HepG2 (cell line): Measurements from ENCODE around the gene RCE1. TPM values are rescaled to one million over a fixed set of nuclear protein-coding genes. Genes with fewer than 3 reads are reported as not detected.
A peak's percentile ranks its signal among the peaks of the same experiment; 100 is the strongest.

Source experiments
- ATAC-seq: fragments of 200-7000 bp; cut with Tn5 transposase; 3 replicates; pipeline ENCODE4 v1.9.1; 2020; ENCODE audit warnings: mild to moderate bottlenecking, moderate library complexity
- BruUV-seq: library from RNA; stranded (reverse); fragments of 400-500 nt; replicated peaks from 2 replicates; lab custom pipeline; 2021; lab: Mats Ljungman, UMichigan
- CTCF ChIA-PET: fragments of 300-600 bp; formaldehyde crosslinking; extraction: SDS; loops from one replicate; lab custom pipeline; 2021; ENCODE audit warnings: low total read pairs, inconsistent platforms, low intra/inter-chr PET ratio; lab: Yijun Ruan, JAX
- POLR2A ChIA-PET: fragments of 350-600 bp; sonication (Branson Sonifier 250); formaldehyde crosslinking; loops from one replicate; lab custom pipeline; 2020; ENCODE audit warnings: antibody characterized with exemption, inconsistent platforms; lab: Yijun Ruan, JAX
- DNase-seq: peaks from one replicate; pipeline ENCODE4 v3.0.0-alpha.2; 2015; ENCODE audit warnings: low spot score
- FAIRE-seq: peaks from 3 replicates; lab custom pipeline; 2011; peaks lifted over from hg19 to GRCh38; lab: Jason Lieb, UNC
- H2AFZ ChIP-seq: one replicate; pipeline ENCODE4 v1.6.1; 2011; ENCODE audit warnings: low read length, inconsistent platforms
- H3K27ac ChIP-seq: fragments of 300-600 bp; 3 replicates; pipeline ENCODE4 v1.8.0; 2011; ENCODE audit warnings: mixed run types, mild to moderate bottlenecking, mixed read lengths, low read length, inconsistent platforms; ENCODE audit not compliant: insufficient read depth; ENCODE audit errors: extremely low read length
- H3K27me3 ChIP-seq, 2 experiments: fragments of 200-600 bp in 1 of 2; 2 replicates in 1 of 2; 3 replicates in 1 of 2; pipeline versions ENCODE4 v1.6.0 to v1.8.0; 2011; ENCODE audit warnings: low read length in 2 of 2, mild to moderate bottlenecking in 2 of 2, moderate library complexity in 2 of 2, inconsistent platforms in 1 of 2; ENCODE audit not compliant: insufficient read depth in 2 of 2, control insufficient read depth in 1 of 2
- H3K36me3 ChIP-seq, 2 experiments: fragments of 200-600 bp in 1 of 2; replicated peaks in 1 of 2; 2 replicates in 1 of 2; 3 replicates in 1 of 2; pipeline versions ENCODE4 v1.5.1 to v1.8.0; 2011; ENCODE audit warnings: low read length in 2 of 2, inconsistent platforms in 1 of 2; ENCODE audit not compliant: insufficient read depth in 2 of 2, control insufficient read depth in 1 of 2
- H3K4me1 ChIP-seq: 2 replicates; pipeline ENCODE4 v1.5.1; 2012; ENCODE audit warnings: low read length, inconsistent platforms; ENCODE audit not compliant: insufficient read depth
- H3K4me2 ChIP-seq: 2 replicates; pipeline ENCODE4 v1.6.0; 2011; ENCODE audit warnings: low read depth, low read length, inconsistent platforms
- H3K4me3 ChIP-seq, 3 experiments: fragments of 200-600 bp in 1 of 3; sonication (generic), shearing (Covaris generic) in 1 of 3; replicated peaks in 1 of 3; 2 replicates each; pipeline ENCODE4 v1.5.1; 2011 to 2016; ENCODE audit warnings: low read length in 3 of 3, inconsistent platforms in 2 of 3, low read depth in 2 of 3, mild to moderate bottlenecking in 2 of 3, control low read depth in 1 of 3, mixed read lengths in 1 of 3; ENCODE audit not compliant: insufficient read depth in 1 of 3
- H3K79me2 ChIP-seq: one replicate; pipeline ENCODE4 v1.6.1; 2011; ENCODE audit warnings: low read length, inconsistent platforms; ENCODE audit not compliant: insufficient read depth
- H3K9ac ChIP-seq: 2 replicates; pipeline ENCODE4 v1.6.0; 2011; ENCODE audit warnings: mild to moderate bottlenecking, low read depth, low read length, inconsistent platforms; ENCODE audit not compliant: insufficient read depth
- H3K9me3 ChIP-seq: 2 replicates; pipeline ENCODE4 v1.5.1; 2012; ENCODE audit warnings: mild to moderate bottlenecking, low read length
- H4K20me1 ChIP-seq: 2 replicates; pipeline ENCODE4 v1.6.0; 2011; ENCODE audit warnings: inconsistent platforms, mild to moderate bottlenecking, low read length, moderate library complexity; ENCODE audit not compliant: insufficient read depth
- AGO2 ChIP-seq: fragments of 200-400 bp; formaldehyde crosslinking; optimal IDR thresholded peaks from 2 replicates; pipeline ENCODE3; 2017; ENCODE audit warnings: mild to moderate bottlenecking, low read depth, low read length, moderate library complexity
- MIXL1 ChIP-seq: IDR thresholded peaks from 2 replicates; pipeline ENCODE4 v1.6.1; 2016
- PHF20 ChIP-seq: sonication (generic); formaldehyde crosslinking; IDR thresholded peaks from 2 replicates; pipeline ENCODE4 v1.5.0; 2020; ENCODE audit warnings: mild to moderate bottlenecking, missing genetic modification reagents
- PPARG ChIP-seq: conservative IDR thresholded peaks from 2 replicates; pipeline ENCODE4 v1.6.1; 2016; ENCODE audit warnings: missing biosample characterization, missing genetic modification reagents
- ZNF124 ChIP-seq: sonication (generic); formaldehyde crosslinking; IDR thresholded peaks from 2 replicates; pipeline ENCODE4 v1.4.0; 2020; ENCODE audit warnings: missing genetic modification reagents
- ZNF597 ChIP-seq: sonication (generic); formaldehyde crosslinking; IDR thresholded peaks from 2 replicates; pipeline ENCODE4 v1.5.0; 2020; ENCODE audit warnings: missing genetic modification reagents
- WGBS: methylation state at CpG from one replicate; pipeline ENCODE4 v1.1.6; 2017; ENCODE audit warnings: low lambda C conversion rate; 5-methylcytosine and 5-hydroxymethylcytosine counted together
- in situ Hi-C: cut with HindIII; loops from 2 replicates; pipeline ENCODE4 v1.10.0; 2017; ENCODE audit warnings: low pct_unique_long_range_greater_than_20kb; ENCODE audit not compliant: extremely low pct_ligation_motif_present
- intact Hi-C: fragments of 100-400 bp; cut with micrococcal nuclease; formaldehyde crosslinking; loops from one replicate; pipeline ENCODE4 v1.10.0; 2022; ENCODE audit not compliant: unreplicated experiment
- polyA plus RNA-seq, 8 experiments: library from polyadenylated mRNA; depleted of rRNA in 3 of 8; stranded (reverse) in 7 of 8; unstranded in 1 of 8; fragments of >200 nt; fragmentation: Illumina TruSeq in 4 of 8; extraction: Trizol in 4 of 8; gene quantifications; 2 replicates each; pipeline versions ENCODE4 v1.2.1 to v1.2.3, GENCODE V29; 2011 to 2016; ENCODE audit warnings: low read depth in 4 of 8, missing spikeins in 1 of 8, mixed read lengths in 1 of 8; ENCODE audit not compliant: insufficient read depth in 1 of 8
- total RNA-seq, 5 experiments: library from RNA; depleted of rRNA; stranded (reverse); fragments of >200 nt; fragmentation: Illumina TruSeq; extraction: Trizol; gene quantifications; 2 replicates each; pipeline ENCODE4 v1.2.3, GENCODE V29; 2016; ENCODE audit warnings: low read depth in 1 of 5

Gene RCE1
- total and polyA plus RNA-seq, 2 of the 13 experiments (the other 11 are each of a cell fraction or from before 2014, with no cell fraction given) = 22.2 to 22.4 TPM

DNA sequence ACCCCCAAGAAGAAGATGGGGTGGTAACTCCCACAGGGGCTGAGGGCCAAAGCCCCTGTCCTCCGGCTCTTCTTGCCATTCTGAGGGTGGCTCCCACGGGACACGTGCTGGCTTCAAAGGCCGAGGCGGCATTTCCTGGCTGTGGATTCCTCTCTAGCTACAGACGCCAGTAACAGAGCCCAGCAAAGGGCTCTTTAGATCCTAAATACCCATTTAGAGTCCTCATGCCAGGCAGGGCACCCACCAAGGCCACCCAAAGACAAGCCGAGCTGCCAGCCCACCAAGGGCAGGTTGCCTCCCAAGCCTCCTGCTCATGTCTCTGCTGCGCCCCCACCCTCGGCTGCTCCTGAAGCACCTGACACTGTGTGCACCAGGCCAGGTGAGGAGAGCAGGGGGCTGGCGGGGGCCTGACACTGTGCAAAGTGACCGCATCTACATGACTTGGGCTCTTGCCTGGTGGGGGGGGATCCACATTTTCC, 19.4 kb downstream of the RCE1 start:
- no peak overlapping the region for H3K27ac ChIP-seq
- H3K9ac ChIP-seq = no peak overlapping the region
- H3K9me3 ChIP-seq = no peaks in the 10 kb centered on the region
- WGBS = 94% methylated on average over 9 of the region's 11 CpGs
- no TSS peak for BruUV-seq
- POLR2A ChIA-PET = no interaction called here
- ATAC-seq (no peak), FAIRE-seq (no peak), DNase-seq (no peak)
- H3K27me3 ChIP-seq = no peaks in the 10 kb centered on the region
- H3K4me1 ChIP-seq = no peaks in the 10 kb centered on the region
- H3K36me3 ChIP-seq = peaks cover 23 to 31% of the 10 kb centered on the region in 2 experiments; a peak in 4 of 5 replicates
- intact Hi-C loops = no loop called here
- in situ Hi-C loops = no loop called here
- no peaks in the 10 kb centered on the region for H3K79me2 ChIP-seq
- H3K4me3 ChIP-seq = no peak overlapping the region
- TF ChIP-seq ZNF597 (CRISPR knock-in tag) = no peak
- TF ChIP-seq MIXL1 (CRISPR knock-in tag) = no peak
- TF ChIP-seq ZNF124 (CRISPR knock-in tag) = no peak
- no peak for TF ChIP-seq PPARG (CRISPR knock-in tag)
- CTCF ChIA-PET = no interaction called here
- H3K4me2 ChIP-seq = no peak overlapping the region
- no peaks in the 10 kb centered on the region for H4K20me1 ChIP-seq
- no peak overlapping the region for H2AFZ ChIP-seq

DNA sequence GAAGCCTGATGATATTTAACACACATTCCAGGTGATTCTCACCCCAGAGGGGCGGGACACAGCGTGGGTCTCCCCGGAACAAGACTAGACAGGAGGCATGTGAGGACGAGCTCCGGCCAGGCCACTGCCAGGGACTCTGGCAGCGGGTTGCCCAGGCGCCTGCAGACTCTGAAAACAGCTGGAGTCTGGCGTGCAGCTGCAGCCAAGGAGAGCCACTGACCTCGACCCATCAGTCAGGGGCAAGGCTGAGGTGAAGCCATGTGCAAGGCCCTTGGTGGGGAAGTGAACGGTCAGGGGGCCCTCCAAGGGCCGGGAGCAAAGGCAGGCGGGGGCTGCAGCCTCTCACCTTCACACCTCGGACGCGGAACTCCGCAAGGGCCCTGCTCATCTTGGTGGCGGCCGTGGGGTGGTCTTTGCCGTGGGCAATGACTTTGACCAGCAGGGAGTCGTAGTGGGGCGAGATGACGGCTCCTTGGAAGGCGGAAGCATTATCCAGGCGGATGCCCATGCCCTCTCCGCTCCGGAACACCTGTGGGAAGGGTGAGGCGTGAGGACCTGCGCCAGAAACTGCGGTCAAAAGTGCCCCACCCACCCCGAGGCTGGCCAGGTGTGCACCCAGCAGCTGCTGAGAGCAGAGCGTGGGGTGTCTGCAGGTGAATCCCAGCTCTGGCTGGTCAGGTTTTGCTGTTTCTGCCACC, 20.3 kb downstream of the RCE1 start:
- ChIA-PET CTCF (no interaction called here), POLR2A (no interaction called here)
- Histone ChIP-seq H3K4me2 (no peak overlapping the region), H2AFZ (no peak overlapping the region), H3K27ac (no peak overlapping the region), H3K9me3 (no peaks in the 10 kb centered on the region), H3K4me3 (no peak overlapping the region), H3K79me2 (no peaks in the 10 kb centered on the region), H4K20me1 (0 out of 2 replicates have a peak, but pooled peaks cover 3% of the 10 kb centered on the region), H3K36me3 (peaks cover 23 to 40% of the 10 kb centered on the region in 2 experiments; a peak in 4 of 5 replicates), H3K27me3 (no peaks in the 10 kb centered on the region), H3K9ac (no peak overlapping the region), H3K4me1 (peaks cover 2% of the 10 kb centered on the region; the same call in 1 of the 2 replicates)
- BruUV-seq = no TSS peak
- intact Hi-C loops (no loop called here), in situ Hi-C loops (no loop called here)
- DNase-seq (no peak), FAIRE-seq (no peak), ATAC-seq (no peak)
- TF ChIP-seq PHF20 (CRISPR knock-in tag) = no peak
- peak; percentile 50 for TF ChIP-seq AGO2
- 94% methylated on average over 25 of the region's 31 CpGs for WGBS
